Activated T-cell treated with anti-CD3 and anti-CD28 coated beads, Interleukin-2, amount 50 U/mL, for 72 hours (primary cell): ENCODE results near the gene C5orf22. TPM values are rescaled to one million over a fixed set of nuclear protein-coding genes. Genes with fewer than 3 reads are reported as not detected.
"Not testable (repeated sequence)": the region's sequence is repeated elsewhere in the genome, so short reads cannot be mapped to it uniquely, and the experiment has no call there.

Experiments used
- ATAC-seq, 2 donors: fragments of 150-1000 bp; cut with Tn5 transposase; replicated peaks in 1 of 2; 2 replicates each; pipeline ENCODE4 v1.10.0; 2021; ENCODE audit warnings: moderate library complexity in 2 of 2, mild to moderate bottlenecking in 1 of 2
- DNase-seq, 2 donors: peaks; one replicate each; pipeline ENCODE4 v3.0.0; 2021 to 2022; ENCODE audit warnings: mixed read lengths in 1 of 2
- H3K27ac Mint-ChIP-seq: one replicate; pipeline ENCODE4 v1.8.0; 2022; ENCODE audit warnings: mild to moderate bottlenecking, moderate library complexity, mixed read lengths
- H3K27me3 Mint-ChIP-seq: one replicate; pipeline ENCODE4 v1.8.0; 2022; ENCODE audit warnings: low read depth, mixed read lengths
- H3K36me3 Mint-ChIP-seq, 2 donors: one replicate each; pipeline ENCODE4 v1.8.0; 2022; ENCODE audit warnings: mixed read lengths in 2 of 2, mild to moderate bottlenecking in 1 of 2; ENCODE audit not compliant: insufficient read depth in 2 of 2
- H3K4me1 Mint-ChIP-seq: one replicate; pipeline ENCODE4 v1.8.0; 2022; ENCODE audit warnings: low read depth, mixed read lengths
- H3K4me3 Mint-ChIP-seq, 2 donors: one replicate each; pipeline ENCODE4 v1.8.0; 2022; ENCODE audit warnings: mild to moderate bottlenecking in 2 of 2, mixed read lengths in 2 of 2, moderate library complexity in 2 of 2
- H3K9me3 Mint-ChIP-seq, 2 donors: one replicate each; pipeline ENCODE4 v1.8.0; 2022; ENCODE audit warnings: mixed read lengths in 2 of 2
- total RNA-seq, 2 donors: library from RNA; stranded (reverse); gene quantifications; one replicate each; pipeline ENCODE4 v1.2.3, GENCODE V29; 2022

Gene C5orf22
- total RNA-seq, 2 donors from 2014 or later = 31.3 to 35.0 TPM

DNA sequence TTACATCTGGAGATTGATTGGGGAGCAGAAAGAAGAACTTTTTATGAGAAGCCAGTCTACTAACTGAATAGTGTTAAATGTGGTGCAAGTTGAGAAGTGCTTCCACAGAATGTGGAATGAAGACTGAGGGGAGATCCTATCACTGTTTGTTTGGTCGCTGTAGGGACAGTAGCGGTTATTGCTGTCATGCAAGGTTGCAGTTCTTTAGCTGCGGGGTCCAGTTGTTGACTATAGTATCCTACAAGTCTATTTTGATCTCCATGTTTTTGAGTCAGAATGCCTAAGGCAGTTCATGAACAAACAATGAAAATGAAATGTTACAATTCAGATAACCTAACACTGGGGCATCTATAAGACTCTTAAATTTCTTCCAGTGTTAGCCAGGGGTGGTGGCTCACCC lies 61.6 kb downstream of the C5orf22 start:
- no peaks in the 10 kb centered on the region for H3K36me3 Mint-ChIP-seq
- no peak for DNase-seq
- H3K27ac Mint-ChIP-seq = no peak overlapping the region
- no peaks in the 10 kb centered on the region for H3K9me3 Mint-ChIP-seq
- peaks cover 18% of the 10 kb centered on the region for H3K27me3 Mint-ChIP-seq
- no peak overlapping the region for H3K4me3 Mint-ChIP-seq
- ATAC-seq = no peak
- H3K4me1 Mint-ChIP-seq = no peaks in the 10 kb centered on the region

DNA sequence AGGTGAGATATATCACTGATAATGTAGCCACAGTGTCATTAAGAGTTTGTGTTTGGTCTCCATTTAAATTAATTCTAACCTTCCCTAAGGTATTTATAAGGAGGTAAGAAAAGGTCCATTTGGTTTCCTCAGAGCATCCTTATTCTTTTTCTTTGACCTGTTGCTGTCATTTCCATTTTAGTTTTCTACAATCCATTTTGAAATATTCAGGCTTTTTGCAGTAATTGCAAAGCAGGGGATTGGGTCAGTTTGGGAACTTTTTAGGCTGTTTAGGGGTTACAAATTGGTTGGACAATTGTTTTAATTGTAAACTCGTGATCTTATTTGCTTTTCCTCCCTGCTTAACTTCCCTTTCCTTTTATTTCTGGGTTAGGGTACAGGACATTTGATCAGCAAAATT lies 64.3 kb downstream of the C5orf22 start:
- H3K36me3 Mint-ChIP-seq = no peaks in the 10 kb centered on the region
- DNase-seq = no peak
- no peaks in the 10 kb centered on the region for H3K4me1 Mint-ChIP-seq
- H3K9me3 Mint-ChIP-seq = no peaks in the 10 kb centered on the region
- ATAC-seq = no peak
- H3K27me3 Mint-ChIP-seq = peaks cover 19% of the 10 kb centered on the region
- no peak overlapping the region for H3K27ac Mint-ChIP-seq
- H3K4me3 Mint-ChIP-seq = no peak overlapping the region

DNA sequence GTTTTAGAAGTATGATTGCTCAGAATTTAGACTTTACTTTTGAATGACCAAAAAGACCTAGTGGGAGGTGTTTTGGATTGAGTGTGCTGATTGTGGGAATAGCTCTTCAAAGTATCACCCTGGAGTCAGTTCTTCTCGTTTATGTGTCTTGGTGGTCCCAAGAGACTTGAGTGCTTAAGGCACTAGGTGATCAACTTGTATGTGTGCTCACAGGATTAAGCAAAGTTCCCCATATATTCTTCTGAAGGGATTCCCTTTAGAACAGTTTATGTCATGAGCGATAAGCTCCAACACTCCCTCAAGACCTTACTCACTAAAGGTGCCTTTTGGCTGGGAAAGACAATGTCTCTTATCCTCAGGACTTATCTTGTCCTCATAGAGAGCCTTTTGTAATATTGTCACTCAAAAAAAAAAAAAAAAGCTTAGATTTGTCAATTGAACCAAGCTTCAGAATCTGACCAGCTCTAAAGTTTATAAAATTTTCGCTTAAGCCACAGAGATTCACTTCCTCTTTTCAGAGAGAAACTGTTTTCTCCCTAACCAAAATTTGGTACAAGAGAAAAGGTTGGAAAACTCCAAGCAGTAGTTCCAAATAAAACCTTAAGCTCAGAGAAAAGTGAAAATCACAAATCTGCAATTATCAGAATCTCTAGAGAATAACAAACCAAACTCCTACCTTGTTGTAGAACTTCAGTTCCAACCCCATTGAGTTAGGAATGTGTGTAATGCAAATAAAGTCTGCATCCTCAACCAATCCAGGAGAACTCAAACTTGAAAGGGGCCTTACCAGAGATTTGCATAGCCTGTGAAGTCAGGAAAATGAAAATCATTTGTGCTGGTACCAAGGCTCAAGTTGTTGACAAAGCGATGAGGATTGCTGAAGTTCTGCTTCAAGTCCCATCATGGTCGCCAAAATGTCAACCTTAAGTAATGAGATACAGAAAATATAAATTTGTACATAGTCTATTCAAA lies 66.8 kb downstream of the C5orf22 start:
- Mint-ChIP-seq H3K9me3 (no peaks in the 10 kb centered on the region), H3K4me1 (no peaks in the 10 kb centered on the region), H3K4me3 (no peak overlapping the region), H3K27ac (no peak overlapping the region), H3K36me3 (no peaks in the 10 kb centered on the region), H3K27me3 (peaks cover 18% of the 10 kb centered on the region)
- DNase-seq (no peak), ATAC-seq (no peak)

DNA sequence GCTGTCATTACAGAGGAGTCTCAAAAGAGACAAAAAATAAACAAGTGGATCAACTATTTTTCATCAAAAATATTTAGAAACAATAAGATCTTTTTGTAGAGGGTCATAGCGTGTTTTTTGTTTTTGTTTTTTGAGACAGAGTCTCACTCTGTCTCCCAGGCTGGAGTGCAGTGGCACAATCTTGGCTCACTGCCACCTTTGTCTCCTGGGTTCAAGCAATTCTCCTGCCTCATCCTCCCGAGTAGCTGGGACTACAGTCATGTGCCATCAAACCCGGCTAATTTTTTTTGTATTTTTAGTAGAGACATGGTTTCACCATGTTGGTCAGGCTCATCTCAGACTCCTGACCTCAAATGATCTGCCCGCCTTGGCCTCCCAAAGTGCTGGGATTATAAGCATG lies 70.2 kb downstream of the C5orf22 start:
- not testable (repeated sequence) for H3K4me3 Mint-ChIP-seq, H3K27ac Mint-ChIP-seq, ATAC-seq, DNase-seq, H3K4me1 Mint-ChIP-seq, H3K36me3 Mint-ChIP-seq, H3K9me3 Mint-ChIP-seq
- H3K27me3 Mint-ChIP-seq = peaks cover 13% of the 10 kb centered on the region

DNA sequence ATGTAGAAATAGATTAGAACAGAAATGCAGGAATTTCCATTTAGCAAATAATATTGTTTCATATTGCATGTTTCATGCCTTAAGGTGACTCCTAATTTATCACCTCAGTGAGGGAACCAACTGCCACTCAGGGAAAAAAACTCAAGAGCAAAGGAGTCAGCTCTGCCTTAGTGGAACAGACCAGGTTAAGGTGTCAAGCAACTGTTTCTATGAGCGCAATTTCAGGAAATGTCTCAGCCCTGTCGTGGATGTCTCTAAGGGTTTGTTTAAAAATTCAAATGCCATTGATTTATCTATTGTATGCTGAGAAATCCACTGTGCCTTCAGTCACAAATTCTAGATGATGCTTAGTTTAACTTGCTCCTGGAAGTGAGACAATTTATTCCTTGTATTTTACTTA lies 72.1 kb downstream of the C5orf22 start:
- Mint-ChIP-seq H3K4me3 (no peak overlapping the region), H3K4me1 (no peaks in the 10 kb centered on the region), H3K36me3 (no peaks in the 10 kb centered on the region), H3K9me3 (no peaks in the 10 kb centered on the region), H3K27me3 (peaks cover 13% of the 10 kb centered on the region), H3K27ac (no peak overlapping the region)
- ATAC-seq (no peak), DNase-seq (no peak)

DNA sequence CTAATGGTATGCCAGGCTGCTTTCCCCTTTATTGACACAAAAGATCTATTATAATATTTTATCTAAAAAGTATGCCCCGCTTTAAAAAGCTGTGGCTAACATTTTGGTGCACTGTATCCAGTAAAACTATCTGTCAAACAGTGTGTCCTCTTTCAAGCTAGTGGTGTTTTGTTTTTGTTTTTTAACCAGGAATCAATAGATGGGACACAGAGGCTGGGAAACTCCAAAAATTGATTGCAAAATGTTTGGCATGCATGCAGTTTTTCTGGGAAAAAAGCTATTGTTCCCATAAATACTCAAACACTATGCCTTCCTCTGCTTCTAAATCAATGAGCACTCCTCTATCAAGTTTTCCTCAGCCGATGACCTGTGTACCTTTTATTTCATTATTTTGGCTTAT lies 72.5 kb downstream of the C5orf22 start:
- H3K4me1 Mint-ChIP-seq = no peaks in the 10 kb centered on the region
- peaks cover 13% of the 10 kb centered on the region for H3K27me3 Mint-ChIP-seq
- H3K36me3 Mint-ChIP-seq = no peaks in the 10 kb centered on the region
- H3K4me3 Mint-ChIP-seq = no peak overlapping the region
- no peak for DNase-seq
- no peak overlapping the region for H3K27ac Mint-ChIP-seq
- H3K9me3 Mint-ChIP-seq = no peaks in the 10 kb centered on the region
- no peak for ATAC-seq

Other genes starting within 250 kb of the C5orf22 start
- 10 to 100 TPM; 74.5 to 88.3 TPM for gene DROSHA, start 208 bp upstream of the C5orf22 start, total RNA-seq
- under 1 TPM in 1 of 2 donors, not detected in 1; 0.02 TPM for gene PDZD2, start 106.8 kb downstream of the C5orf22 start, total RNA-seq